BLaER1 (cell line): ENCODE measurements around the gene TMEM170A.
"Not testable (repeated sequence)": the region's sequence is repeated elsewhere in the genome, so short reads cannot be mapped to it uniquely, and the experiment has no call there.

ENCODE experiments used
- H3K27ac ChIP-seq: shearing (Covaris generic); formaldehyde crosslinking; 2 replicates; pipeline ENCODE4 v1.8.1; 2022
- H3K27me3 ChIP-seq: shearing (Covaris generic); formaldehyde crosslinking; 2 replicates; pipeline ENCODE4 v1.8.1; 2022
- H3K36me3 ChIP-seq: shearing (Covaris generic); formaldehyde crosslinking; 2 replicates; pipeline ENCODE4 v1.8.1; 2022
- H3K4me1 ChIP-seq: shearing (Covaris generic); formaldehyde crosslinking; 2 replicates; pipeline ENCODE4 v1.8.1; 2022
- H3K4me2 ChIP-seq: shearing (Covaris generic); formaldehyde crosslinking; 2 replicates; pipeline ENCODE4 v1.8.1; 2022
- H3K4me3 ChIP-seq: shearing (Covaris generic); formaldehyde crosslinking; 2 replicates; pipeline ENCODE4 v1.8.1; 2022
- H3K9ac ChIP-seq: shearing (Covaris generic); formaldehyde crosslinking; 2 replicates; pipeline ENCODE4 v1.8.1; 2022
- H3K9me3 ChIP-seq: shearing (Covaris generic); formaldehyde crosslinking; 2 replicates; pipeline ENCODE4 v1.8.1; 2022
- H4K20me1 ChIP-seq: shearing (Covaris generic); formaldehyde crosslinking; 2 replicates; pipeline ENCODE4 v1.8.1; 2022
- Cebpa-rat ChIP-seq: shearing (Covaris generic); IDR thresholded peaks from 2 replicates; pipeline ENCODE4 v1.8.1; 2022

TMEM170A gene

GRCh38 chr16:75432828-75433731 lies 31.4 kb downstream of the TMEM170A start, which contains the start of gene CFDP1:
CFDP1 (minus strand) TSS chr16:75433503; CDS start chr16:75433352, 151 bp downstream.
- Histone ChIP-seq H3K27ac (peak within 1 kb of the TSS; percentile 81), H4K20me1 (peaks cover 37% of the 10 kb centered on the region), H3K27me3 (no peaks in the 10 kb centered on the region), H3K9me3 (no peaks in the 10 kb centered on the region), H3K4me3 (peak within 1 kb of the TSS; percentile 83), H3K4me2 (peak within 1 kb of the TSS; percentile 79), H3K4me1 (peaks cover 32% of the 10 kb centered on the region), H3K36me3 (peaks cover 15% of the 10 kb centered on the region), H3K9ac (peak within 1 kb of the TSS; percentile 85)
- TF ChIP-seq Cebpa-rat, result no peak

DNA sequence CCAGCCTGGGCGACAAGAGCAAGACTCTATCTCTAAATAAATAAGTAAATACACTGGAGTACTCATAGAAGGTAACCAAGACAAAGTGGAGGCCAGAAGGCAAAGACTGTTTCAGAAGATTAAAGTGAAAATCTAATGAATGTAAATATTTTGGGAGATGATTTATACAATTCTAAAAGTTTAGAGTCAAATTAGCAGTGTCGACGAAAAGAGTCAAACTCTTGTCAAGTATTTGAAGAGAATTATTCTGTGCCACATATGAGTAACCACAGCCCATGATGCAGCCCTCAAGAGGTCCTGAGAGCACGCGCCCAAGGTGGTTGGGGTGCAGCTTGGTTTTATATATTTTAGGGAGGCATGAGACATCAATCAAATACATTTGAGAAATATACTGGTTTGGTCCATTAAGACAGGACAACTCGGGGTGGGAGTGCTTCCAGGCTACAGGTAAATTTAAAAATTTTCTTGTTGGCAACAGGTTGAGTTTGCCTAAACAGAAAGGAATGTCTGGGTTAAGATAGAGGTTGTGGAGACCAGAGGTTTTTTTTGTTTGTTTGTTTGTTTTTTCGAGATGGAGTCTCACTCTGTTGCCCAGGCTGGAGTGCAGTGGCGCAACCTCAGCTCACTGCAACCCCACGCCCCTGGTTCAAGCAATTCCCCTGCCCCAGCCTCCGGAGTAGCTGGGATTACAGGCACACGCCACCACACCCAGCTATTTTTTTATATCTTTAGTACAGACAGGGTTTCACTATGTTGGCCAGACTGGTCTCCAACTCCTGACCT lies 34.7 kb downstream of the TMEM170A start:
- Histone ChIP-seq H4K20me1 (peaks cover 57% of the 10 kb centered on the region), H3K4me3 (no peak overlapping the region), H3K4me1 (peaks cover 26% of the 10 kb centered on the region), H3K27me3 (no peaks in the 10 kb centered on the region), H3K27ac (no peak overlapping the region), H3K9ac (no peak overlapping the region), H3K36me3 (peaks cover 18% of the 10 kb centered on the region), H3K4me2 (no peak overlapping the region), H3K9me3 (no peaks in the 10 kb centered on the region)
- TF ChIP-seq Cebpa-rat, result no peak

- not testable (repeated sequence) for H3K9me3 ChIP-seq, H3K4me2 ChIP-seq, H3K27ac ChIP-seq, H3K27me3 ChIP-seq, H3K4me3 ChIP-seq, H3K9ac ChIP-seq
- Histone ChIP-seq H3K4me1 (peaks cover 15% of the 10 kb centered on the region), H4K20me1 (peaks cover 58% of the 10 kb centered on the region), H3K36me3 (peaks cover 27% of the 10 kb centered on the region)
These were observed 38.0 kb downstream of the TMEM170A start for GRCh38 chr16:75426524-75426923.

DNA sequence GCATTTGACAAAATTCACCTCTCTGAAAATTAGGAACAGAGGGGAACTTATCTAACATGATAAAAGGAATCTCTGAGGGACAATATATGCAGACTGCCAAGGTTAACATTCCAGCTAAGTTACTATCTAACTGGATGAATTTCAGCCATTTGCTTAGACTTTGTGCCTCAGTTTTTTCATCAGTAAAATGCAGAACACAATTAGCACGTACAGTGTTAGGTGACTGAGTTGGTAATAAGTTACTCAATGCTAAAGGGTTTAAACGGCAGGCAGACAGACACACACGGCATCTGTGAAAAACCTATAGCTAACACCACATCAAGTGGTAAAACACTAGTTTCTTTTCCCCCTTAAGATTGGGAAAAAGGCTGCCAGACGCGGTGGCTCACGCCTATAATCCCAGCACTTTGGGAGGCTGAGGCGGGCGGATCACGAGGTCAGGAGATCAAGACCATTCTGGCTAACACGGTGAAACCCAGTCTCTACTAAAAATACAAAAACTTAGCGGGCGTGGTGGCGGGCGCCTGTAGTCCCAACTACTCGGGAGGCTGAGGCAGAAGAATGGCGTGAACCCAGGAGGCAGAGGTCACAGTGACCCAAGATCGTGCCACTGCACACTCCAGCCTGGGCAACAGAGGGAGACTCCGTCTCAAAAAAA lies 40.3 kb downstream of the TMEM170A start:
- not testable (repeated sequence) for H3K4me3 ChIP-seq, H3K9ac ChIP-seq, H3K9me3 ChIP-seq, H3K27me3 ChIP-seq, H3K4me2 ChIP-seq, H3K27ac ChIP-seq
- Histone ChIP-seq H3K36me3 (peaks cover 12% of the 10 kb centered on the region), H4K20me1 (peaks cover 35% of the 10 kb centered on the region), H3K4me1 (peaks cover 21% of the 10 kb centered on the region)

- no peaks in the 10 kb centered on the region for H3K27me3 ChIP-seq
- no peak overlapping the region for H3K9ac ChIP-seq
- 0 out of 2 replicates have a peak, but pooled peaks cover 5% of the 10 kb centered on the region for H3K9me3 ChIP-seq
- H3K4me2 ChIP-seq, result no peak overlapping the region
- H3K27ac ChIP-seq, result no peak overlapping the region
- H3K4me1 ChIP-seq, result peaks cover 24% of the 10 kb centered on the region
- no peak for TF ChIP-seq Cebpa-rat
- peaks cover 12% of the 10 kb centered on the region for H3K36me3 ChIP-seq
- H3K4me3 ChIP-seq, result no peak overlapping the region
- H4K20me1 ChIP-seq, result peaks cover 37% of the 10 kb centered on the region; the same call in 1 of the 2 replicates
These were observed 40.8 kb downstream of the TMEM170A start for GRCh38 chr16:75423723-75424104.

- H3K27me3 ChIP-seq, result no peaks in the 10 kb centered on the region
- peaks cover 9% of the 10 kb centered on the region for H3K36me3 ChIP-seq
- H4K20me1 ChIP-seq, result peaks cover 33% of the 10 kb centered on the region; the same call in 1 of the 2 replicates
- peak overlapping the region; percentile 88 for H3K4me2 ChIP-seq
- H3K9ac ChIP-seq, result no peak overlapping the region
- H3K9me3 ChIP-seq, result 0 out of 2 replicates have a peak, but pooled peaks cover 5% of the 10 kb centered on the region
- no peak for TF ChIP-seq Cebpa-rat
- H3K27ac ChIP-seq, result 0 out of 2 replicates have a peak overlapping the region, but pooled peaks have one; percentile 2
- H3K4me3 ChIP-seq, result no peak overlapping the region
- peaks cover 28% of the 10 kb centered on the region for H3K4me1 ChIP-seq
These were observed 42.7 kb downstream of the TMEM170A start for GRCh38 chr16:75421820-75422126.

DNA sequence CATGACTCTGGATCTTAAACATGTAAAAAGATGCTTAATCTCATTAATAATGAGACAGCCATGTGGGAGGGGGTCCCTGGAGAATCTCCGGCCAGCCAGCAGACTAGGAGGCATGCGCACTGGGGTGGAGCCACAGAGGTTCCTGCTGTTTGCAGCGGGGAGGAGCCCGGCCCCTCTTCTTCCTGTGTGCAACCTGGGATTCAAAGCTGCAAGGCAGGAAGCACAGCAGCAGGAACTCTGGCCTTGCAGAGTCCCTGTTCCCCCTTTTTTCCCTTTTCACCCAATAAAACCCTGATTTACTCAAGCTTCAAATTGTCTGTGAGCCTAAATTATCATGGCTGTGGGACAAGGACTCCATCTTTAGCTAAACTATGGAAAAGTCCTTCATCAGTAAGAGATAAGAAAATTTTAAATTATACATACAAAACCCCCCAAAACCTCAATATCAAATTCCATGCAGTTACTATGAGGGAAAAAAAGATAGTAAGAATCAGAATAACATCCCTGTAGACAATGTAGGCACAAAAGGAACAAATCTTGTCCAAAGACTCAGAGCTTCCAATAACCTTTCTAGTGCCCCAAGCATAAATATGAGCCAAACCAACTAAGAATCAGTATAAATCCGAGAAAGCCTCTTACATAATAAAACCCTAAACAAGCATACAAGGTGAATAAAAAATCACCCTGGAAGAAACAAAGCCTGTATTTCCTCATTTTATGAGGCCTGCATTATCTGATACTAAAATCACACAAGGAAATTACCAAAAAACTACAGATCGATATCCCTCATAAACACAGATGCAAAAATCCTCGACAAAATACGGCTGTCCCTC lies 43.3 kb downstream of the TMEM170A start:
- H3K4me1 ChIP-seq, result peaks cover 28% of the 10 kb centered on the region
- TF ChIP-seq Cebpa-rat, result no peak
- H3K4me2 ChIP-seq, result peak overlapping the region; percentile 88
- no peak overlapping the region for H3K9ac ChIP-seq
- peaks cover 36% of the 10 kb centered on the region; the same call in 1 of the 2 replicates for H4K20me1 ChIP-seq
- H3K9me3 ChIP-seq, result 0 out of 2 replicates have a peak, but pooled peaks cover 5% of the 10 kb centered on the region
- peak overlapping the region; percentile 41 for H3K4me3 ChIP-seq
- peaks cover 9% of the 10 kb centered on the region for H3K36me3 ChIP-seq
- H3K27ac ChIP-seq, result 0 out of 2 replicates have a peak overlapping the region, but pooled peaks have one; percentile 2
- H3K27me3 ChIP-seq, result no peaks in the 10 kb centered on the region

- Histone ChIP-seq H3K36me3 (peaks cover 20% of the 10 kb centered on the region), H4K20me1 (peaks cover 57% of the 10 kb centered on the region), H3K9me3 (no peaks in the 10 kb centered on the region), H3K4me2 (no peak overlapping the region), H3K4me1 (peaks cover 26% of the 10 kb centered on the region), H3K4me3 (no peak overlapping the region), H3K27ac (no peak overlapping the region), H3K9ac (no peak overlapping the region), H3K27me3 (no peaks in the 10 kb centered on the region)
- no peak for TF ChIP-seq Cebpa-rat
These were observed 47.5 kb downstream of the TMEM170A start for GRCh38 chr16:75416904-75417565.
